PFSK-1 (cell line): Measurements from ENCODE around the gene EGR2.

Experiments used
- POLR2AphosphoS5 ChIP-seq: IDR thresholded peaks from 2 replicates; pipeline ENCODE4 v1.6.1; 2012; ENCODE audit warnings: low read depth, mild to moderate bottlenecking, control low read depth, low read length, moderate library complexity
- TAF1 ChIP-seq: IDR thresholded peaks from 2 replicates; pipeline ENCODE4 v1.6.1; 2012; ENCODE audit warnings: low read length, control low read depth, borderline replicate concordance; ENCODE audit not compliant: insufficient read depth

GRCh38 chr10:62811159-62811875, 4.8 kb downstream of the EGR2 start:
- TF ChIP-seq TAF1 (no peak), POLR2AphosphoS5 (no peak)
